HuH-7 (cell line): ENCODE measurements around the gene RPL10.

ENCODE experiments used
- DNase-seq: peaks from one replicate; pipeline ENCODE4 v3.0.0; 2011; ENCODE audit warnings: low spot score

Gene RPL10

GRCh38 chrX:154449618-154450017, 51.4 kb downstream of the RPL10 start:
- no peak for DNase-seq

- no peak for DNase-seq
These were observed 52.1 kb downstream of the RPL10 start for GRCh38 chrX:154450312-154450711.
